SH-SY5Y (cell line): ENCODE measurements around the gene PRAC1.

ENCODE experiments used
- GATA2 ChIP-seq: IDR thresholded peaks from 2 replicates; pipeline ENCODE4 v1.6.1; 2011; ENCODE audit warnings: mild to moderate bottlenecking, low read depth, low read length
- GATA3 ChIP-seq: IDR thresholded peaks from 2 replicates; pipeline ENCODE4 v1.6.1; 2011; ENCODE audit warnings: low read depth, mild to moderate bottlenecking, low read length, moderate library complexity

- no peak for TF ChIP-seq GATA3
- no peak for TF ChIP-seq GATA2
Observed at GRCh38 chr17:48769009-48769675, 46.8 kb upstream of the PRAC1 start.
